Esophagus muscularis mucosa (tissue), 3 donors: ENCODE data around the gene VSIG1.

Experiments used
- POLR2A ChIP-seq: fragments of 450-650 bp; IDR thresholded peaks from one replicate; pipeline ENCODE4 v1.6.1; 2017; ENCODE audit warnings: antibody characterized with exemption, moderate library complexity, mild to moderate bottlenecking, low read depth
- TF ChIP-seq, protein P1 (sequence below), 3 experiments: fragments of 200-600 bp in 2 of 3; fragments of 450-650 bp in 1 of 3; sonication (generic) in 2 of 3; IDR thresholded peaks; one replicate each; pipeline ENCODE4 v1.5.1; 2017 to 2019; ENCODE audit warnings: antibody characterized with exemption in 3 of 3, mild to moderate bottlenecking in 2 of 3, moderate library complexity in 1 of 3

DNA sequence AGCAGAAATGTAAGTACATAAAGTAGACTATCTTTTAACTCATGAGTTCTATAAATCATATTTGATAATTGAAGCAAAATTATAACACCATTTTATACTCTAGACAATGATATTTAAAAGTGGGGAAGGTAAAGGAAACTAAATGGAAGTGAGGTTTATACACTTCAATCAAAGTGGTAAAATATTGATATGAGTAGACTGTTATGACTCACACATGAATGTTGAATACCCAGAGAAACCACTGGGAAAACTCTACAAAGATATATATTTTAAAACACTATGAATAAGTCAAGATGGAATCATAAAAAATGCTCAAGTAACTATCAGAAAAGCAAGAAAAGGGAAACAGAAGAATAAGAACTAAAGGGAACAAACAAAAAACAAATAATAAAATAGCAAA lies 8.4 kb downstream of the VSIG1 start:
- TF ChIP-seq, protein P1, sequence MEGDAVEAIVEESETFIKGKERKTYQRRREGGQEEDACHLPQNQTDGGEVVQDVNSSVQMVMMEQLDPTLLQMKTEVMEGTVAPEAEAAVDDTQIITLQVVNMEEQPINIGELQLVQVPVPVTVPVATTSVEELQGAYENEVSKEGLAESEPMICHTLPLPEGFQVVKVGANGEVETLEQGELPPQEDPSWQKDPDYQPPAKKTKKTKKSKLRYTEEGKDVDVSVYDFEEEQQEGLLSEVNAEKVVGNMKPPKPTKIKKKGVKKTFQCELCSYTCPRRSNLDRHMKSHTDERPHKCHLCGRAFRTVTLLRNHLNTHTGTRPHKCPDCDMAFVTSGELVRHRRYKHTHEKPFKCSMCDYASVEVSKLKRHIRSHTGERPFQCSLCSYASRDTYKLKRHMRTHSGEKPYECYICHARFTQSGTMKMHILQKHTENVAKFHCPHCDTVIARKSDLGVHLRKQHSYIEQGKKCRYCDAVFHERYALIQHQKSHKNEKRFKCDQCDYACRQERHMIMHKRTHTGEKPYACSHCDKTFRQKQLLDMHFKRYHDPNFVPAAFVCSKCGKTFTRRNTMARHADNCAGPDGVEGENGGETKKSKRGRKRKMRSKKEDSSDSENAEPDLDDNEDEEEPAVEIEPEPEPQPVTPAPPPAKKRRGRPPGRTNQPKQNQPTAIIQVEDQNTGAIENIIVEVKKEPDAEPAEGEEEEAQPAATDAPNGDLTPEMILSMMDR (IDR thresholded peaks at IDR 0.05): no peak
- TF ChIP-seq POLR2A: no peak
